Measurements from ENCODE around the gene MISP. TPM values are rescaled to one million over a fixed set of nuclear protein-coding genes. Genes with fewer than 3 reads are reported as not detected.
"Not testable (repeated sequence)": the region's sequence is repeated elsewhere in the genome, so short reads cannot be mapped to it uniquely, and the experiment has no call there.

MISP gene
- total RNA-seq, 2 donors from 2014 or later = 0.96 to 1.5 TPM

DNA sequence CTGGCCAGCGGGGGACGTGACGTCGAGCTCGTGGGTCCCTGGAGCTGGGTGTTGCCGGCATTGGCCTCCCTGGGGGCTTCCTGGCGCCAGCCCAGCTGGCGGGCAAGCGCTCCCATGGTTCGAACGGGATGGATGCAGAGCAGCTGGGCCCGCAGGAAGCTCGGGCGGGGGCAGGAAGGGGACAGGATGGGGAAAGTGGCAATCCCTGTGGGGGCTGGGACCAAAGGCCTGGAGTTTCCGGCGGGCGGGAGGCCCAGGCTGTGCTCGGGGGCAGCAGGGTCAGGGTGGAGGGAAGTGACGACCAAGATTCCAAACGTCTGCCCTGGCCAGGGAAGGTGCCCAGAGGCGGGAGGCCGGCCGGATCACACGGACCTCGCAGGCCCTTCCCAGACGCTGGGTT is 22.9 kb upstream of the MISP start:
- no peaks in the 10 kb centered on the region for H3K27me3 ChIP-seq
- no peaks in the 10 kb centered on the region for H3K9me3 ChIP-seq
- TF ChIP-seq, protein P1, sequence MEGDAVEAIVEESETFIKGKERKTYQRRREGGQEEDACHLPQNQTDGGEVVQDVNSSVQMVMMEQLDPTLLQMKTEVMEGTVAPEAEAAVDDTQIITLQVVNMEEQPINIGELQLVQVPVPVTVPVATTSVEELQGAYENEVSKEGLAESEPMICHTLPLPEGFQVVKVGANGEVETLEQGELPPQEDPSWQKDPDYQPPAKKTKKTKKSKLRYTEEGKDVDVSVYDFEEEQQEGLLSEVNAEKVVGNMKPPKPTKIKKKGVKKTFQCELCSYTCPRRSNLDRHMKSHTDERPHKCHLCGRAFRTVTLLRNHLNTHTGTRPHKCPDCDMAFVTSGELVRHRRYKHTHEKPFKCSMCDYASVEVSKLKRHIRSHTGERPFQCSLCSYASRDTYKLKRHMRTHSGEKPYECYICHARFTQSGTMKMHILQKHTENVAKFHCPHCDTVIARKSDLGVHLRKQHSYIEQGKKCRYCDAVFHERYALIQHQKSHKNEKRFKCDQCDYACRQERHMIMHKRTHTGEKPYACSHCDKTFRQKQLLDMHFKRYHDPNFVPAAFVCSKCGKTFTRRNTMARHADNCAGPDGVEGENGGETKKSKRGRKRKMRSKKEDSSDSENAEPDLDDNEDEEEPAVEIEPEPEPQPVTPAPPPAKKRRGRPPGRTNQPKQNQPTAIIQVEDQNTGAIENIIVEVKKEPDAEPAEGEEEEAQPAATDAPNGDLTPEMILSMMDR (IDR thresholded peaks at IDR 0.05) = no peak
- H3K4me1 ChIP-seq = peaks cover 0 to 26% of the 10 kb centered on the region in 2 donors
- no peak overlapping the region for H3K4me3 ChIP-seq
- peaks cover 6% of the 10 kb centered on the region for H3K36me3 ChIP-seq
- H3K27ac ChIP-seq = peak overlapping the region; percentile 59 to 73
- peak; percentile 78 for DNase-seq (ENCODE audit: low spot score)

DNA sequence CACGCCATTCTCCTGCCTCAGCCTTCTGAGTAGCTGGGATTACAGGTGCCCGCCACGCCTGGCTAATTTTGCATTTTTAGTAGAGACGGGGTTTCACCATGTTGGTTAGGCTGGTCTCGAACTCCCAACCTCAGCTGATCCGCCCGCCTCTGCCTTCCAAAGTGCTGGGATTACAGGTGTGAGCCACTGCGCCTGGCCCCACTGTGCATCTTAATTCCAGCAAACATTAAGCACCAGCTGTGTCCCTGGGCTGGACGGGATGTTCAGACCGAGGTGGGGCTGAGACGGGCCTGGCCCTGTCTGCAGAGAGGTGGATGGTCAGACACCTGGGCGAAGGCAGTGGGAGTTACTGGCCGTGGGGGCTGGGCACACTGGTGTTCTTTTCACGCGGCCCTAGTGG is 21.3 kb upstream of the MISP start:
- H3K4me3 ChIP-seq; DNase-seq (ENCODE audit: low spot score); H3K36me3 ChIP-seq; H3K27me3 ChIP-seq; H3K27ac ChIP-seq; H3K9me3 ChIP-seq: not testable (repeated sequence)
- H3K4me1 ChIP-seq = peaks cover 0 to 22% of the 10 kb centered on the region in 2 donors

DNA sequence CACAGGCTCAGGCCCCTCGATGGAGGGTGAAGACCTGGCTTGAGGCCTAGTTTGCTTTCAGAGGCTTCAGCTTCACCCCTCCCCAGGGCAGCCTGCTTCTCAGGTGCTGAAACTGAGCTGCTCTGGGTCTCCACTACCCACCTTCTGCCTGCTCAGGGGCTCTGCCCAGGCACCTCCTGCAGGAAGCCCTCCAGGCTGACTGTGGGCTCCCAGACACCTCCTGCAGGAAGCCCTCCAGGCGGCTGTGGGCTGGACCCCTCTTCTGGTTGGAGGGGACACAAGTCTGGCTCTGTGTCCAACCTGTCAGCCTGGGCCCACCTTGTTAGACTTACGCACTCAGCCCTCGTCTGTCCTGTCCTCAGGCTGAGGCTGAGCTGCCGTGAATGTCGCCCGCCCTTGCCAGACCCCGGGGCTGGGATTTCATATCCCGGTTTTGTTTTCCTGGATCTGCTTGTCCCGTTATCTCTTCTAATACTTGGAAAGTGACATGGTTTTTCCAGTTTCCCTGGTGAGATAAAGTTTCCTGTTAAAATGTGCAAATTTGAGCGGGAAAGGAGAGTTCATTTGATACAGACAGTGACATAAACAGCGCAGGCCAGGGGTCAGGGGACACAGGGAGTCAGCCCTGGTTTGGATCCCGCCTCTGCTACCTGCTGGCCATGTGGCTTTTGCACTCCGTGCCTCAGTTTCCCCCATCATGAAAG is 20.8 kb upstream of the MISP start:
- Histone ChIP-seq H3K9me3 (no peaks in the 10 kb centered on the region), H3K36me3 (peaks cover 6% of the 10 kb centered on the region), H3K4me3 (no peak overlapping the region), H3K4me1 (peaks cover 0 to 22% of the 10 kb centered on the region in 2 donors), H3K27me3 (no peaks in the 10 kb centered on the region), H3K27ac (no peak overlapping the region)
- DNase-seq (ENCODE audit: low spot score) = no peak
- TF ChIP-seq, protein P1 (IDR thresholded peaks at IDR 0.05) = no peak

DNA sequence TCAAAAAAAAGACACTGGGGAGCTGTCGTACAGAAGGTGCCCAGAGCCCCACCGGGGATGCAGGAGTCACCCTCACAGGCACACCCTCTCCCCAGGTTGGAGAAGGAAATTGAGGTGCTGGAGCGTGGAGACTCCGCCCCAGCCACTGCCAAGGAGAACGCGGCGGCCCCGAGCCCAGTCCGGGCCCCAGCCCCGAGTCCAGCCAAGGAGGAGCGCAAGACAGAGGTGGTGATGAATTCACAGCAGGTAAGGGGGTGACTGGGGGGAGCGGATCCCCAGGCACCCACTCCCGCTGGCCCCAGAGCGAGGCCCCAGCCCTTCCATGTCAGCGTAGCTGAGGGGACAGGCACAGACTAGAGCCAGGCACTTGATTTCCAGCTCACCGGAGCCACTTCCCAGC is 19.9 kb upstream of the MISP start:
- H3K4me1 ChIP-seq = peaks cover 0 to 22% of the 10 kb centered on the region in 2 donors
- no peak overlapping the region for H3K4me3 ChIP-seq
- H3K27ac ChIP-seq = no peak overlapping the region
- DNase-seq (ENCODE audit: low spot score) = no peak
- TF ChIP-seq, protein P1 (IDR thresholded peaks at IDR 0.05) = no peak
- no peaks in the 10 kb centered on the region for H3K9me3 ChIP-seq
- H3K36me3 ChIP-seq = peaks cover 8% of the 10 kb centered on the region
- no peaks in the 10 kb centered on the region for H3K27me3 ChIP-seq

DNA sequence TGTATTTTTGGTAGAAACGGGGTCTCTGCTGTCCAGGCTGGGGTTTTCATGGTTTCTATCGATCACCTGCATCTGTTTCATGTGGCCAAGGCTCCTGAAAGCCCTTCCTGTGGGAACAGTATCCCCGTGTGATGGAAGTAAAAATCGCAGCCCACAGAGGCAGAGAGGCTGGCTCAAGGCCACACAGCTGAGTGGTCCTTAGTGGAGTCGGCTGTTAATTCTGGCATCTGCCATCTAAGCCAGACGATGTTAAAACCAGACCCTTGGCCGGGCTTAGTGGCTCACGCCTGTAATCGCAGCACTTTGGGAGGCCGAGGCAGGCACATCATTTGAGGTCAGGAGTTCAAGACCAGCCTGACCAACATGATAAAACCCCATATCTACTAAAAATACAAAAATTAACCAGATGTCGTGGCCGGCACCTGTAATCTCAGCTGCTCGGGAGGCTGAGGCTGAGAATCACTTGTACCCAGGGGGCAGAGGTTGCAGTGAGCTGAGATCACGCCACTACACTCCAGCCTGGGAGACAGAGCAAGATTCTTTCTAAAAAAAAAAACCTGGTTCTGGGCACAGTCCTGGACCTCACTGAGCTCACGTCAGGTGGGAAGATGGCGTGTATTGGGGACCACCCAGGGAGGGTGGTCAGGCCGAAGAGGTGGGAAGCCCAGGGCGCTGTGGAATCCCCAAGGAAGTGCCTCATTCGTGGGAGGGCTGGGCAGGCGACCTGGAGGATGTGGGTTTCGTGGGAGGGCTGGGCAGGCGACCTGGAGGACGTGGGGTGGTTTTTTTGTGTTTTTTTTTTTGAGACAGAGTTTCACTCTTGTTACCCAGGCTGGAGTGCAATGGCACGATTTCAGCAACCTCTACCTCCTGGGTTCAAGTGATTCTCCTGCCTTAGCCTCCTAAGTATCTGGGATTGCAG is 18.5 kb upstream of the MISP start:
- Histone ChIP-seq H3K4me3 (no peak overlapping the region), H3K4me1 (peaks cover 0 to 20% of the 10 kb centered on the region in 2 donors), H3K9me3 (no peaks in the 10 kb centered on the region), H3K36me3 (peaks cover 7% of the 10 kb centered on the region), H3K27ac (no peak overlapping the region), H3K27me3 (no peaks in the 10 kb centered on the region)
- DNase-seq (ENCODE audit: low spot score) = no peak
- TF ChIP-seq, protein P1 (IDR thresholded peaks at IDR 0.05) = no peak

DNA sequence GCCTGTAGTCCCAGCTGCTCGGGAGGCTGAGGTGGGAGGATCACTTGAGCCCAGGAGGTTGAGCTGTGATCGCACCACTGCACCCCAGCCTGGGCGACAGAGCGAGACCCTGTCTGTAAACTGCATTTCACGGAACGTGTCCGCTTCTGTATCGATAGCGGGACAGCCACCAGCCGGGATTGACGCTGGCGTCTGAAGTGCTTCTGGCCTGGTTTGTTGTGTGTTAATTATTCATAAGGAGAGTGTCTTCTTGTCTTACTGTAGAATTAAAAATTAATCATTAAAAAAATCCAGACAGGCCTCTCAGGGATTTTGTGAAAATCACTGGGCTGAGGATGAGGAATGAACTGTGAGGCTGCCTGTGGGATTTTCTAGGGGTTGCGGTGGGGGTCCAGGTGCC is 16.2 kb upstream of the MISP start:
- Histone ChIP-seq H3K27ac (no peak overlapping the region), H3K4me1 (peaks cover 0 to 8% of the 10 kb centered on the region in 2 donors), H3K4me3 (no peak overlapping the region), H3K9me3 (no peaks in the 10 kb centered on the region), H3K36me3 (peaks cover 7% of the 10 kb centered on the region), H3K27me3 (no peaks in the 10 kb centered on the region)
- TF ChIP-seq, protein P1 (IDR thresholded peaks at IDR 0.05) = no peak
- DNase-seq (ENCODE audit: low spot score) = no peak

Measured in right atrium auricular region (tissue), 2 donors.